WTC11 (cell line): ENCODE measurements around the gene LIMA1. TPM values are rescaled to one million over a fixed set of nuclear protein-coding genes. Genes with fewer than 3 reads are reported as not detected.

Experiments used
- ATAC-seq: fragments of 200-7000 bp; cut with Tn5 transposase; 2 replicates; pipeline ENCODE4 v1.10.0; 2021; ENCODE audit warnings: mild to moderate bottlenecking, moderate library complexity
- CTCF ChIA-PET: fragments of 300-600 bp; sonication (Branson Sonifier 250); formaldehyde crosslinking; loops from one replicate; lab custom pipeline; 2021; ENCODE audit warnings: antibody characterized with exemption; lab: Charles Lee
- POLR2A ChIA-PET: fragments of 350-600 bp; sonication (Branson Sonifier 250); formaldehyde crosslinking; loops from one replicate; lab custom pipeline; 2021; ENCODE audit warnings: antibody characterized with exemption; lab: Charles Lee
- DNase-seq: peaks from one replicate; pipeline ENCODE4 v3.0.0; 2021; ENCODE audit warnings: low spot score
- H3K27ac Mint-ChIP-seq: 2 replicates; pipeline ENCODE4 v1.8.0; 2021; ENCODE audit warnings: mixed read lengths
- H3K27me3 Mint-ChIP-seq: 2 replicates; pipeline ENCODE4 v1.8.0; 2021; ENCODE audit warnings: low read depth, mild to moderate bottlenecking, moderate library complexity, mixed read lengths
- H3K36me3 Mint-ChIP-seq: 2 replicates; pipeline ENCODE4 v1.8.0; 2021; ENCODE audit warnings: mixed read lengths
- H3K4me1 Mint-ChIP-seq: 2 replicates; pipeline ENCODE4 v1.8.0; 2022; ENCODE audit warnings: mixed read lengths
- H3K4me3 Mint-ChIP-seq: 2 replicates; pipeline ENCODE4 v1.8.0; 2021; ENCODE audit warnings: mild to moderate bottlenecking, moderate library complexity, mixed read lengths
- H3K9me3 Mint-ChIP-seq: 2 replicates; pipeline ENCODE4 v1.8.0; 2021; ENCODE audit warnings: mixed read lengths
- ATF1 ChIP-seq: sonication (generic); formaldehyde crosslinking; IDR thresholded peaks from 2 replicates; pipeline ENCODE4 v1.8.1; 2023; ENCODE audit warnings: mild to moderate bottlenecking, moderate library complexity, missing genetic modification reagents
- CBFB ChIP-seq: sonication (generic); formaldehyde crosslinking; IDR thresholded peaks from 2 replicates; pipeline ENCODE4 v1.8.1; 2022; ENCODE audit warnings: mild to moderate bottlenecking, low read depth, missing genetic modification reagents
- CREM ChIP-seq: sonication (generic); formaldehyde crosslinking; IDR thresholded peaks from 2 replicates; pipeline ENCODE4 v1.8.1; 2022; ENCODE audit warnings: mild to moderate bottlenecking, missing genetic modification reagents, moderate library complexity
- ELF4 ChIP-seq: sonication (generic); formaldehyde crosslinking; IDR thresholded peaks from 2 replicates; pipeline ENCODE4 v1.8.1; 2022; ENCODE audit warnings: low read depth, mild to moderate bottlenecking, moderate library complexity, missing genetic modification reagents
- EMX1 ChIP-seq: fragments of 250-450 bp; sonication (Bioruptor Pico); IDR thresholded peaks from 2 replicates; pipeline ENCODE4 v1.8.0; 2021; ENCODE audit warnings: mild to moderate bottlenecking
- GRHL2 ChIP-seq: fragments of 250-450 bp; sonication (Bioruptor Pico); IDR thresholded peaks from 2 replicates; pipeline ENCODE4 v1.8.0; 2022; ENCODE audit warnings: mild to moderate bottlenecking, moderate library complexity; ENCODE audit not compliant: insufficient replicate concordance, severe bottlenecking
- GTF2I ChIP-seq: fragments of 250-450 bp; sonication (Bioruptor Pico); conservative IDR thresholded peaks from 2 replicates; pipeline ENCODE4 v1.4.0; 2021; ENCODE audit warnings: mild to moderate bottlenecking
- IRF2 ChIP-seq: sonication (generic); formaldehyde crosslinking; IDR thresholded peaks from 2 replicates; pipeline ENCODE4 v1.8.0; 2022; ENCODE audit warnings: low read depth, missing genetic modification reagents, borderline replicate concordance
- JUN ChIP-seq: sonication (generic); formaldehyde crosslinking; IDR thresholded peaks from 2 replicates; pipeline ENCODE4 v1.8.0; 2023; ENCODE audit warnings: mild to moderate bottlenecking, missing genetic modification reagents
- SMAD3 ChIP-seq: sonication (generic); formaldehyde crosslinking; IDR thresholded peaks from 2 replicates; pipeline ENCODE4 v1.8.0; 2022; ENCODE audit warnings: missing genetic modification reagents, mild to moderate bottlenecking, borderline replicate concordance
- TP53 ChIP-seq: sonication (generic); formaldehyde crosslinking; IDR thresholded peaks from 2 replicates; pipeline ENCODE4 v1.8.1; 2023; ENCODE audit warnings: mild to moderate bottlenecking, missing genetic modification reagents
- ZNF121 ChIP-seq: sonication (generic); formaldehyde crosslinking; IDR thresholded peaks from 2 replicates; pipeline ENCODE4 v1.8.0; 2023; ENCODE audit warnings: missing genetic modification reagents
- ZNF138 ChIP-seq: sonication (generic); formaldehyde crosslinking; conservative IDR thresholded peaks from 2 replicates; pipeline ENCODE4 v1.8.1; 2022; ENCODE audit warnings: mild to moderate bottlenecking, moderate library complexity, missing genetic modification reagents
- ZNF232 ChIP-seq: sonication (generic); formaldehyde crosslinking; IDR thresholded peaks from 2 replicates; pipeline ENCODE4 v1.8.0; 2022; ENCODE audit warnings: mild to moderate bottlenecking, missing genetic modification reagents
- ZNF423 ChIP-seq: fragments of 250-450 bp; sonication (Bioruptor Pico); IDR thresholded peaks from 2 replicates; pipeline ENCODE4 v2.1.2; 2022; ENCODE audit warnings: mild to moderate bottlenecking, moderate library complexity
- ZNF671 ChIP-seq: fragments of 250-450 bp; sonication (Bioruptor Pico); IDR thresholded peaks from 2 replicates; pipeline ENCODE4 v1.8.0; 2021; ENCODE audit warnings: mild to moderate bottlenecking
- total RNA-seq: library from RNA; stranded (reverse); gene quantifications from 3 replicates; pipeline ENCODE4 v1.2.3, GENCODE V29; 2021
- TF ChIP-seq, protein P1 (sequence below): sonication (generic); formaldehyde crosslinking; IDR thresholded peaks from 2 replicates; pipeline ENCODE4 v1.8.1; 2022; ENCODE audit warnings: low read depth, missing genetic modification reagents, borderline replicate concordance
- TF ChIP-seq, protein P2 (sequence below): sonication (generic); formaldehyde crosslinking; IDR thresholded peaks from 2 replicates; pipeline ENCODE4 v1.8.0; 2023; ENCODE audit warnings: missing genetic modification reagents
- TF ChIP-seq, protein P3 (sequence below): fragments of 250-450 bp; sonication (Bioruptor Pico); IDR thresholded peaks from 2 replicates; pipeline ENCODE4 v1.9.0; 2021; ENCODE audit warnings: moderate library complexity, mild to moderate bottlenecking, inconsistent platforms, borderline replicate concordance
- TF ChIP-seq, protein P4 (sequence below): fragments of 250-450 bp; sonication (Bioruptor Pico); IDR thresholded peaks from 2 replicates; pipeline ENCODE4 v2.1.2; 2022; ENCODE audit warnings: mild to moderate bottlenecking, moderate library complexity
- TF ChIP-seq, protein P5 (sequence below): sonication (generic); formaldehyde crosslinking; conservative IDR thresholded peaks from 2 replicates; pipeline ENCODE4 v1.8.1; 2022; ENCODE audit warnings: mild to moderate bottlenecking, missing genetic modification reagents
- TF ChIP-seq, protein P6 (sequence below): sonication (generic); formaldehyde crosslinking; IDR thresholded peaks from 2 replicates; pipeline ENCODE4 v1.8.0; 2022; ENCODE audit warnings: mild to moderate bottlenecking, missing genetic modification reagents
- TF ChIP-seq, protein P7 (sequence below): sonication (generic); formaldehyde crosslinking; IDR thresholded peaks from 2 replicates; pipeline ENCODE4 v1.8.1; 2022; ENCODE audit warnings: mild to moderate bottlenecking, missing genetic modification reagents, moderate library complexity, borderline replicate concordance
- TF ChIP-seq, protein P8 (sequence below): sonication (generic); formaldehyde crosslinking; IDR thresholded peaks from 2 replicates; pipeline ENCODE4 v1.8.1; 2023; ENCODE audit warnings: mild to moderate bottlenecking, moderate library complexity, missing genetic modification reagents
- TF ChIP-seq, protein P9 (sequence below): fragments of 250-450 bp; sonication (Bioruptor Pico); IDR thresholded peaks from 2 replicates; pipeline ENCODE4 v1.8.0; 2021; ENCODE audit warnings: mild to moderate bottlenecking

The LIMA1 gene
- total RNA-seq, 1 experiment from 2014 or later: 41.2 TPM

DNA sequence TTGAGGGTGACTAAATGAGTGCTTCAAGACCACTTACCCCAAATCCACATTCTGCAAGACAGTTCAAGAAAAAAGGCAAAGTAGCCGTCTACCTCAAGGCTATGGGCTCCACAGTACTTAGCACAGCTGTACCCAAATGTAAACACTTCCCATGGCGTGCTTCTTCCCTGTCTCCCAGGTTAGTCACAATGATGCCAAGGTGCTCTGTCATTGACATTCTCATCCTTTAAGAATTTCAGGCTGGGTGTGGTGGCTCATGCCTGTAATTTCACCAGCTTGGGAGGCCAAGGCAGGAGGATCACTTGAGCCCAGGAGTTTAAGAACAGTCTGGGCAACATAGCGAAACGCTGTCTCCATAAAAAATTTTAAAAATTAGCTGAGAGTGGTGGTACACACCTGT, 64.9 kb downstream of the LIMA1 start:
- ChIA-PET POLR2A (no interaction called here), CTCF (no interaction called here)
- peaks cover 12% of the 10 kb centered on the region for H3K4me1 Mint-ChIP-seq
- DNase-seq (no peak), ATAC-seq (no peak)
- 0 out of 2 replicates have a peak, but pooled peaks cover 7% of the 10 kb centered on the region for H3K36me3 Mint-ChIP-seq
- no peak for TF ChIP-seq TP53 (CRISPR knock-in tag)
- TF ChIP-seq ZNF232 (CRISPR knock-in tag): no peak
- TF ChIP-seq, protein P1, sequence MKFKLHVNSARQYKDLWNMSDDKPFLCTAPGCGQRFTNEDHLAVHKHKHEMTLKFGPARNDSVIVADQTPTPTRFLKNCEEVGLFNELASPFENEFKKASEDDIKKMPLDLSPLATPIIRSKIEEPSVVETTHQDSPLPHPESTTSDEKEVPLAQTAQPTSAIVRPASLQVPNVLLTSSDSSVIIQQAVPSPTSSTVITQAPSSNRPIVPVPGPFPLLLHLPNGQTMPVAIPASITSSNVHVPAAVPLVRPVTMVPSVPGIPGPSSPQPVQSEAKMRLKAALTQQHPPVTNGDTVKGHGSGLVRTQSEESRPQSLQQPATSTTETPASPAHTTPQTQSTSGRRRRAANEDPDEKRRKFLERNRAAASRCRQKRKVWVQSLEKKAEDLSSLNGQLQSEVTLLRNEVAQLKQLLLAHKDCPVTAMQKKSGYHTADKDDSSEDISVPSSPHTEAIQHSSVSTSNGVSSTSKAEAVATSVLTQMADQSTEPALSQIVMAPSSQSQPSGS (CRISPR knock-in tag): no peak
- TF ChIP-seq ATF1: no peak
- no peak for TF ChIP-seq ZNF121
- TF ChIP-seq CBFB (CRISPR knock-in tag): no peak
- TF ChIP-seq JUN (CRISPR knock-in tag): no peak
- TF ChIP-seq, protein P2, sequence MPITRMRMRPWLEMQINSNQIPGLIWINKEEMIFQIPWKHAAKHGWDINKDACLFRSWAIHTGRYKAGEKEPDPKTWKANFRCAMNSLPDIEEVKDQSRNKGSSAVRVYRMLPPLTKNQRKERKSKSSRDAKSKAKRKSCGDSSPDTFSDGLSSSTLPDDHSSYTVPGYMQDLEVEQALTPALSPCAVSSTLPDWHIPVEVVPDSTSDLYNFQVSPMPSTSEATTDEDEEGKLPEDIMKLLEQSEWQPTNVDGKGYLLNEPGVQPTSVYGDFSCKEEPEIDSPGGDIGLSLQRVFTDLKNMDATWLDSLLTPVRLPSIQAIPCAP: no peak
- no peak for TF ChIP-seq CREM (CRISPR knock-in tag)
- no peak for TF ChIP-seq SMAD3 (CRISPR knock-in tag)
- TF ChIP-seq, protein P3, sequence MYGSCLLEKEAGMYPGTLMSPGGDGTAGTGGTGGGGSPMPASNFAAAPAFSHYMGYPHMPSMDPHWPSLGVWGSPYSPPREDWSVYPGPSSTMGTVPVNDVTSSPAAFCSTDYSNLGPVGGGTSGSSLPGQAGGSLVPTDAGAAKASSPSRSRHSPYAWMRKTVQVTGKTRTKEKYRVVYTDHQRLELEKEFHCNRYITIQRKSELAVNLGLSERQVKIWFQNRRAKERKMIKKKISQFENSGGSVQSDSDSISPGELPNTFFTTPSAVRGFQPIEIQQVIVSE (CRISPR knock-in tag): no peak
- TF ChIP-seq, protein P4, sequence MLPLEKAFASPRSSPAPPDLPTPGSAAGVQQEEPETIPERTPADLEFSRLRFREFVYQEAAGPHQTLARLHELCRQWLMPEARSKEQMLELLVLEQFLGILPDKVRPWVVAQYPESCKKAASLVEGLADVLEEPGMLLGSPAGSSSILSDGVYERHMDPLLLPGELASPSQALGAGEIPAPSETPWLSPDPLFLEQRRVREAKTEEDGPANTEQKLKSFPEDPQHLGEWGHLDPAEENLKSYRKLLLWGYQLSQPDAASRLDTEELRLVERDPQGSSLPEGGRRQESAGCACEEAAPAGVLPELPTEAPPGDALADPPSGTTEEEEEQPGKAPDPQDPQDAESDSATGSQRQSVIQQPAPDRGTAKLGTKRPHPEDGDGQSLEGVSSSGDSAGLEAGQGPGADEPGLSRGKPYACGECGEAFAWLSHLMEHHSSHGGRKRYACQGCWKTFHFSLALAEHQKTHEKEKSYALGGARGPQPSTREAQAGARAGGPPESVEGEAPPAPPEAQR (CRISPR knock-in tag): no peak
- no peak for TF ChIP-seq ELF4
- TF ChIP-seq, protein P5, sequence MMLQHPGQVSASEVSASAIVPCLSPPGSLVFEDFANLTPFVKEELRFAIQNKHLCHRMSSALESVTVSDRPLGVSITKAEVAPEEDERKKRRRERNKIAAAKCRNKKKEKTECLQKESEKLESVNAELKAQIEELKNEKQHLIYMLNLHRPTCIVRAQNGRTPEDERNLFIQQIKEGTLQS (CRISPR knock-in tag): no peak
- H3K27me3 Mint-ChIP-seq: no peaks in the 10 kb centered on the region
- H3K4me3 Mint-ChIP-seq: no peak overlapping the region
- H3K9me3 Mint-ChIP-seq: no peaks in the 10 kb centered on the region
- no peak overlapping the region for H3K27ac Mint-ChIP-seq

DNA sequence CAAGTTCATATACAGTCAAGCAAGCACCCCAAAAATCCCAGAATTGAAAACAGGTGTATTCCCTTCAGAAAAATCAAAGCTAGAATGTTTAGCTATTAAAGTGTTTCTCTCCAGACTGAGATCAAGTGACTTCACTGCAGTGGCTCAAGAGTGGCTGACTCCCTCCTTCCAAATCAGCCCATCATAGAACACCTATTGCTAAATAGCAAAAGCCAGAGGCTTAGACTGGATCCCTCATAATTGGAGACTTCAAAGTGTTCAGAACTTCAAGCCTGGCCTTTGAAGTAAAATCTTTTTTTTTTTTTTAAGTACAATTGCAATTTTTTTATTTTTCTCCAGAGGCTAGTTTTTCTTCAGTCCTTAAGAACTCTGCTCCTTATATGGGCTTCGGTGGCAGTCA, 66.1 kb downstream of the LIMA1 start:
- 0 out of 2 replicates have a peak overlapping the region, but pooled peaks have one; percentile 52 for H3K27ac Mint-ChIP-seq
- POLR2A ChIA-PET: no interaction called here
- TF ChIP-seq, protein P6, sequence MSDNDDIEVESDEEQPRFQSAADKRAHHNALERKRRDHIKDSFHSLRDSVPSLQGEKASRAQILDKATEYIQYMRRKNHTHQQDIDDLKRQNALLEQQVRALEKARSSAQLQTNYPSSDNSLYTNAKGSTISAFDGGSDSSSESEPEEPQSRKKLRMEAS: no peak
- no peak for TF ChIP-seq ZNF423 (CRISPR knock-in tag)
- TF ChIP-seq, protein P7, sequence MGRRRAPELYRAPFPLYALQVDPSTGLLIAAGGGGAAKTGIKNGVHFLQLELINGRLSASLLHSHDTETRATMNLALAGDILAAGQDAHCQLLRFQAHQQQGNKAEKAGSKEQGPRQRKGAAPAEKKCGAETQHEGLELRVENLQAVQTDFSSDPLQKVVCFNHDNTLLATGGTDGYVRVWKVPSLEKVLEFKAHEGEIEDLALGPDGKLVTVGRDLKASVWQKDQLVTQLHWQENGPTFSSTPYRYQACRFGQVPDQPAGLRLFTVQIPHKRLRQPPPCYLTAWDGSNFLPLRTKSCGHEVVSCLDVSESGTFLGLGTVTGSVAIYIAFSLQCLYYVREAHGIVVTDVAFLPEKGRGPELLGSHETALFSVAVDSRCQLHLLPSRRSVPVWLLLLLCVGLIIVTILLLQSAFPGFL (CRISPR knock-in tag): no peak
- no peak for TF ChIP-seq GTF2I (CRISPR knock-in tag)
- TF ChIP-seq GRHL2 (CRISPR knock-in tag): no peak
- no peak for TF ChIP-seq ZNF138 (CRISPR knock-in tag)
- TF ChIP-seq ZNF671 (CRISPR knock-in tag): no peak
- TF ChIP-seq CBFB (CRISPR knock-in tag): no peak
- TF ChIP-seq, protein P8, sequence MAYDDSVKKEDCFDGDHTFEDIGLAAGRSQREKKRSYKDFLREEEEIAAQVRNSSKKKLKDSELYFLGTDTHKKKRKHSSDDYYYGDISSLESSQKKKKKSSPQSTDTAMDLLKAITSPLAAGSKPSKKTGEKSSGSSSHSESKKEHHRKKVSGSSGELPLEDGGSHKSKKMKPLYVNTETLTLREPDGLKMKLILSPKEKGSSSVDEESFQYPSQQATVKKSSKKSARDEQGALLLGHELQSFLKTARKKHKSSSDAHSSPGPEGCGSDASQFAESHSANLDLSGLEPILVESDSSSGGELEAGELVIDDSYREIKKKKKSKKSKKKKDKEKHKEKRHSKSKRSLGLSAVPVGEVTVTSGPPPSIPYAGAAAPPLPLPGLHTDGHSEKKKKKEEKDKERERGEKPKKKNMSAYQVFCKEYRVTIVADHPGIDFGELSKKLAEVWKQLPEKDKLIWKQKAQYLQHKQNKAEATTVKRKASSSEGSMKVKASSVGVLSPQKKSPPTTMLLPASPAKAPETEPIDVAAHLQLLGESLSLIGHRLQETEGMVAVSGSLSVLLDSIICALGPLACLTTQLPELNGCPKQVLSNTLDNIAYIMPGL (CRISPR knock-in tag): no peak
- TF ChIP-seq, protein P9, sequence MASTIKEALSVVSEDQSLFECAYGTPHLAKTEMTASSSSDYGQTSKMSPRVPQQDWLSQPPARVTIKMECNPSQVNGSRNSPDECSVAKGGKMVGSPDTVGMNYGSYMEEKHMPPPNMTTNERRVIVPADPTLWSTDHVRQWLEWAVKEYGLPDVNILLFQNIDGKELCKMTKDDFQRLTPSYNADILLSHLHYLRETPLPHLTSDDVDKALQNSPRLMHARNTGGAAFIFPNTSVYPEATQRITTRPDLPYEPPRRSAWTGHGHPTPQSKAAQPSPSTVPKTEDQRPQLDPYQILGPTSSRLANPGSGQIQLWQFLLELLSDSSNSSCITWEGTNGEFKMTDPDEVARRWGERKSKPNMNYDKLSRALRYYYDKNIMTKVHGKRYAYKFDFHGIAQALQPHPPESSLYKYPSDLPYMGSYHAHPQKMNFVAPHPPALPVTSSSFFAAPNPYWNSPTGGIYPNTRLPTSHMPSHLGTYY (CRISPR knock-in tag): no peak
- TF ChIP-seq EMX1 (CRISPR knock-in tag): no peak
- TF ChIP-seq, protein P1 (CRISPR knock-in tag): no peak
- TF ChIP-seq IRF2 (CRISPR knock-in tag): no peak

More for the DNA sequence above, 66.1 kb downstream of the LIMA1 start:
- no peaks in the 10 kb centered on the region for H3K27me3 Mint-ChIP-seq
- H3K4me1 Mint-ChIP-seq: peaks cover 8% of the 10 kb centered on the region
- no peak for DNase-seq
- no peak overlapping the region for H3K4me3 Mint-ChIP-seq
- no peaks in the 10 kb centered on the region for H3K9me3 Mint-ChIP-seq
- H3K36me3 Mint-ChIP-seq: 0 out of 2 replicates have a peak, but pooled peaks cover 7% of the 10 kb centered on the region
- no peak for ATAC-seq
- CTCF ChIA-PET: no interaction called here
